ENCODE results near the gene NAPEPLD.

DNA sequence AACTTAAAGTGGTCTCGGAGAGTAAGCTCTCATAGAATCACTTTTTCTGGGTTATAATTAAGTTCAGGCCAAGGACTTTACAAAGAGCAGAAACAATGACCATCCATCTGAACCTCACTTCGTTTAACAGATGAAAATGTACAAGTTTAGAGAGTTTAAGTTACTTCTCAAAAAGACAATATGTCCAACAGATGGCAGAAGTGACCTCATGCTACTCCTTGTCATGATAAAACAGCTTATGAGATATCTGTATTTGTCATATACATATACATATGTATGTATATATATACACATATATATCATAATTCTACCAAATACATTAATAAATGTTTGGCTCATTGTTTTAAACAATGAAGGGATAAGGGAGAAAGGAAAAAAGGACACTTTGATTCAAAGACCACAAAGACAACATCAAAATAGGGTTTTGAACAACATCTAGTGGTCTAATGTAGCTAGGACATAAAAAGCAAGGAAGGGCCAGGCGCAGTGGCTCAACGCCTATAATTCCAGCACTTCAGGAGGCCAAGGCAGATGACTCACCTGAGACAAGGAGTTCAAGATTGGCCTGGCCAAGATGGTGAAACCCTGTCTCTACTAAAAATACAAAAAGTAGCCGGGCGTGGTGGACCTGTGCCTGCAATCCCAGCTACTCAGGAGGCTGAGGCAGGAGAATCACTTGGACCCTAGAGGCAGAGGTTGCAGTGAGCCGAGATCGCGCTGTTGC lies 17.8 kb downstream of the NAPEPLD start:
- TF ChIP-seq EZH2 (IDR thresholded peaks at IDR 0.05; ENCODE audit: borderline replicate concordance, low read depth, low read length, poor library complexity, severe bottlenecking) (no peak), CTCF (conservative IDR thresholded peaks at IDR 0.05; ENCODE audit: low read depth, low read length) (no peak)
